Measurements from ENCODE around the gene NAT8L. TPM values are rescaled to one million over a fixed set of nuclear protein-coding genes. Genes with fewer than 3 reads are reported as not detected.

NAT8L gene
- total RNA-seq, 1 experiment from 2014 or later, result 13.9 TPM

DNA sequence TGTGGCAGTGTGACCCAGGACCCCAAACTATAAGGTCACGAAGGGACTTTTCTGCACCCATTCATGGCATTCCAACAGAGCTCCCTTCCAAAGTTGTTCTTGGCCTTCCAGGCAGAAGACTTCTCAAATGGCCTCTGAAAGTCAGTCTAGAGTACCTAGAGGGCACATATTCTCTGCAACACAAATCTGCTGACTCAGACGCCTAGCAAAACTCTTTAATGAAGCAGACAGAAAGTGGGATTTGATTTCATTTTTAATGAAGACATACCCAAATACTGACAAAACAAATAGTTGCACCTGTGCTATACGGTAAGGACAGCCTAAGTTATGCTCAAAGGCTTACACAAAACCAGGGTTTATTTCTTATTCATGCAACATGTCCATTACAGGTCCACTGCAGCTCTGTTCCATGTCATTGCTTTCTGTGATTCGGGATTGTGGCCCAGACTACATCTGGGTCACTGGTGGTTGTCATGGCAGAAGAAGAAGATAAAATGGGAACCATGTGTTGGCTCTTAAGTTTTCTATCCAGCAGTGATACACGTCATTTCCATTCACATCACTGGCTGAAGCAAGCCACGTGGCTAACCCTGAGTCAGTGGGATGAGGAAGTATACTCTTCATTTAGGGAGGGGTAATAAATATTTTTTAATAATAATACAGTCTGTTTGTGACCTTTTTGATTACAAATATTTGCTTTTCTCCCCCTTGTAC lies 57.7 kb downstream of the NAT8L start:
- H3K4me3 Mint-ChIP-seq, result no peak overlapping the region
- H4K20me1 ChIP-seq (ENCODE audit: control insufficient read depth, insufficient read depth, insufficient read length), result no peaks in the 10 kb centered on the region
- no peaks in the 10 kb centered on the region for H3K79me2 ChIP-seq (ENCODE audit: insufficient read depth, low read length)
- H3K9ac ChIP-seq (ENCODE audit: extremely low read depth, insufficient read length, low read length), result no peak overlapping the region
- H3K14ac ChIP-seq (ENCODE audit: insufficient read depth, low read length), result no peak overlapping the region
- peaks cover 13% of the 10 kb centered on the region for H3K27me3 Mint-ChIP-seq (ENCODE audit: low read depth)
- WGBS (ENCODE audit: extremely low coverage, insufficient read length, low lambda C conversion rate), result no CpG with 5 or more reads among the region's 6 CpGs
- H3K23me2 ChIP-seq (ENCODE audit: insufficient read length, low read depth, low read length, poor library complexity, severe bottlenecking), result no peaks in the 10 kb centered on the region
- no peaks in the 10 kb centered on the region for H3K9me3 Mint-ChIP-seq
- no peak overlapping the region for H2BK12ac ChIP-seq (ENCODE audit: insufficient read length, low read depth, low read length)
- no peak overlapping the region for H4K5ac ChIP-seq (ENCODE audit: insufficient read length, low read depth, low read length)
- H3T11ph ChIP-seq (ENCODE audit: low read length), result no peak overlapping the region
- H3K27ac Mint-ChIP-seq, result no peak overlapping the region
- TF ChIP-seq, protein P1, sequence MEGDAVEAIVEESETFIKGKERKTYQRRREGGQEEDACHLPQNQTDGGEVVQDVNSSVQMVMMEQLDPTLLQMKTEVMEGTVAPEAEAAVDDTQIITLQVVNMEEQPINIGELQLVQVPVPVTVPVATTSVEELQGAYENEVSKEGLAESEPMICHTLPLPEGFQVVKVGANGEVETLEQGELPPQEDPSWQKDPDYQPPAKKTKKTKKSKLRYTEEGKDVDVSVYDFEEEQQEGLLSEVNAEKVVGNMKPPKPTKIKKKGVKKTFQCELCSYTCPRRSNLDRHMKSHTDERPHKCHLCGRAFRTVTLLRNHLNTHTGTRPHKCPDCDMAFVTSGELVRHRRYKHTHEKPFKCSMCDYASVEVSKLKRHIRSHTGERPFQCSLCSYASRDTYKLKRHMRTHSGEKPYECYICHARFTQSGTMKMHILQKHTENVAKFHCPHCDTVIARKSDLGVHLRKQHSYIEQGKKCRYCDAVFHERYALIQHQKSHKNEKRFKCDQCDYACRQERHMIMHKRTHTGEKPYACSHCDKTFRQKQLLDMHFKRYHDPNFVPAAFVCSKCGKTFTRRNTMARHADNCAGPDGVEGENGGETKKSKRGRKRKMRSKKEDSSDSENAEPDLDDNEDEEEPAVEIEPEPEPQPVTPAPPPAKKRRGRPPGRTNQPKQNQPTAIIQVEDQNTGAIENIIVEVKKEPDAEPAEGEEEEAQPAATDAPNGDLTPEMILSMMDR (conservative IDR thresholded peaks at IDR 0.05), result no peak
- no peak overlapping the region for H2BK20ac ChIP-seq (ENCODE audit: low read depth, low read length, poor library complexity, severe bottlenecking)
- H3K4me2 ChIP-seq (ENCODE audit: insufficient read depth, insufficient read length, low read length), result no peak overlapping the region
- no peak overlapping the region for H4K91ac ChIP-seq (ENCODE audit: insufficient read length, low read depth, low read length)
- H2BK120ac ChIP-seq (ENCODE audit: low read depth, low read length, poor library complexity, severe bottlenecking), result no peak overlapping the region
- no peaks in the 10 kb centered on the region for H3K9me3 ChIP-seq (ENCODE audit: control insufficient read depth, low read depth, low read length)
- H3K27me3 ChIP-seq (ENCODE audit: insufficient read depth, low read length), result no peaks in the 10 kb centered on the region
- no peak overlapping the region for H3K4ac ChIP-seq (ENCODE audit: low read depth, low read length)
- no peak overlapping the region for H3K56ac ChIP-seq (ENCODE audit: insufficient read length, low read depth, low read length)
- no peak overlapping the region for H3K23ac ChIP-seq (ENCODE audit: insufficient read length, low read depth, low read length)
- H3K4me1 Mint-ChIP-seq, result no peaks in the 10 kb centered on the region
- no peak overlapping the region for H3K18ac ChIP-seq (ENCODE audit: insufficient read length, low read depth, low read length)
- H3K36me3 Mint-ChIP-seq (ENCODE audit: insufficient read depth in 1 of 3, low read depth in 3 of 3), result no peaks in the 10 kb centered on the region
- H2BK15ac ChIP-seq (ENCODE audit: low read depth, low read length), result no peak overlapping the region
- no peak overlapping the region for H3K27ac ChIP-seq (ENCODE audit: insufficient read length, low read depth, low read length)
- H2BK5ac ChIP-seq (ENCODE audit: insufficient read length, low read length), result no peak overlapping the region
- H4K8ac ChIP-seq (replicated peaks; ENCODE audit: insufficient read length, low read depth, low read length), result no peak overlapping the region
- H2AK5ac ChIP-seq (ENCODE audit: insufficient read length, low read length), result no peak overlapping the region
- no peaks in the 10 kb centered on the region for H3K79me1 ChIP-seq (ENCODE audit: insufficient read depth, low read depth, low read length, poor library complexity, severe bottlenecking)
- no peak overlapping the region for H2AFZ ChIP-seq (ENCODE audit: low read length)
- DNase-seq, result no peak
- H3K4me1 ChIP-seq (ENCODE audit: insufficient read depth, low read length), result no peaks in the 10 kb centered on the region

Other genes starting within 250 kb of the NAT8L start
- 41.3 and 43.4 TPM in 2 replicates for gene LETM1, start 203.2 kb upstream of the NAT8L start, total RNA-seq (2021)
- 123 and 136 TPM in 2 replicates for gene NSD2, start 187.9 kb upstream of the NAT8L start, total RNA-seq (2021)
- 54.0 and 55.0 TPM in 2 replicates for gene NELFA, start 50.4 kb upstream of the NAT8L start, total RNA-seq (2021)
- gene HAUS3, start 182.8 kb downstream of the NAT8L start, total RNA-seq (2021), result 18.0 and 19.1 TPM in 2 replicates
- 0.74 and 1.5 TPM in 2 replicates for gene POLN, start 182.8 kb downstream of the NAT8L start, total RNA-seq (2021)
- 24.1 and 25.4 TPM in 2 replicates for gene MXD4, start 202.8 kb downstream of the NAT8L start, total RNA-seq (2021)

All from H9 (cell line).